Activated CD4-positive, alpha-beta T cell treated with anti-CD3 and anti-CD28 coated beads, Interleukin-2, amount 10 ng/mL, durations not matched to agents 24 days and 14 days (primary cell): ENCODE results near the gene IFT81. TPM values are rescaled to one million over a fixed set of nuclear protein-coding genes. Genes with fewer than 3 reads are reported as not detected.

Experiments used
- DNase-seq: peaks from one replicate; pipeline ENCODE4 v3.0.0; 2022
- H3K27ac Mint-ChIP-seq: one replicate; pipeline ENCODE4 v1.8.0; 2022; ENCODE audit warnings: mild to moderate bottlenecking, mixed read lengths
- H3K27me3 Mint-ChIP-seq: one replicate; pipeline ENCODE4 v1.8.0; 2022; ENCODE audit warnings: mixed read lengths
- H3K36me3 Mint-ChIP-seq: one replicate; pipeline ENCODE4 v1.8.0; 2022; ENCODE audit warnings: low read depth, mild to moderate bottlenecking, mixed read lengths
- H3K4me1 Mint-ChIP-seq: one replicate; pipeline ENCODE4 v1.8.0; 2021; ENCODE audit warnings: mixed read lengths
- H3K4me3 Mint-ChIP-seq: one replicate; pipeline ENCODE4 v1.8.0; 2022; ENCODE audit warnings: mild to moderate bottlenecking, moderate library complexity, mixed read lengths
- H3K9me3 Mint-ChIP-seq: one replicate; pipeline ENCODE4 v1.8.0; 2021; ENCODE audit warnings: mixed read lengths
- intact Hi-C: fragments of 100-400 bp; cut with micrococcal nuclease; formaldehyde crosslinking; loops from one replicate; pipeline ENCODE4 v1.15.1; 2023
- total RNA-seq: library from RNA; stranded (reverse); gene quantifications from 2 replicates; pipeline ENCODE4 v1.2.3, GENCODE V29; 2022

IFT81 gene
- total RNA-seq, 1 donor from 2014 or later = 1.6 TPM

GRCh38 chr12:110262442-110263388, 138.6 kb downstream of the IFT81 start:
- H3K9me3 Mint-ChIP-seq = no peaks in the 10 kb centered on the region
- H3K4me3 Mint-ChIP-seq = no peak overlapping the region
- H3K36me3 Mint-ChIP-seq = no peaks in the 10 kb centered on the region
- H3K4me1 Mint-ChIP-seq = no peaks in the 10 kb centered on the region
- intact Hi-C loops = no loop called here
- H3K27ac Mint-ChIP-seq = no peak overlapping the region
- no peak for DNase-seq
- H3K27me3 Mint-ChIP-seq = peaks cover 17% of the 10 kb centered on the region

DNA sequence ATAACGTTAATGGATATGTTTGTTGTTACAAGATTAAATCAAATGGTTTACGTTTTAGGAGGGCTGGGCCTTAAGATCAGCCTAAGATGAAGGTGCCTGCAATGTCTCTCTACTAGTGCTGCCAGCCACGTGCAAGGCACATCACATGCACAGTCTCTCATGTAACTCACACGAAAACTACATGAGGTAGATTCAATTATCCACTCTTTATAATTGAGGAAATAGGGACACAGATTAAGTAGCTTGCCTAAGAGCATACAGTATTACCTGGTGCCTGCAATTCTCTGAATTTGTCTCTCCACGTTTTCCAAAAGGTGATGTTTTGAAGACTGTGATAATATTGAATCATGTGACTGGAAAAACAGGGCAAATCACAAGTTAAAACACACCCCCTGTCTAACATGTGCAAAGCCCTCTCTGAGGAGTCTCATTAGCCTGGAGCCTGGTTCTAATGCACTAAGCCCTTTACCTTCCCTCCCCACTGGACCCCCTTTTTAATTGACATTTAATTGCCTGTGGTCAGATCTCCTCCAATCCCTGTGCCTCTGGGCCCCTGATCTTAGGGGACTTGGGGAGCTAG, 142.3 kb downstream of the IFT81 start:
- H3K27ac Mint-ChIP-seq = no peak overlapping the region
- no peaks in the 10 kb centered on the region for H3K9me3 Mint-ChIP-seq
- intact Hi-C loops = no loop called here
- DNase-seq = no peak
- H3K36me3 Mint-ChIP-seq = no peaks in the 10 kb centered on the region
- H3K27me3 Mint-ChIP-seq = peaks cover 44% of the 10 kb centered on the region
- no peak overlapping the region for H3K4me3 Mint-ChIP-seq
- H3K4me1 Mint-ChIP-seq = no peaks in the 10 kb centered on the region

DNA sequence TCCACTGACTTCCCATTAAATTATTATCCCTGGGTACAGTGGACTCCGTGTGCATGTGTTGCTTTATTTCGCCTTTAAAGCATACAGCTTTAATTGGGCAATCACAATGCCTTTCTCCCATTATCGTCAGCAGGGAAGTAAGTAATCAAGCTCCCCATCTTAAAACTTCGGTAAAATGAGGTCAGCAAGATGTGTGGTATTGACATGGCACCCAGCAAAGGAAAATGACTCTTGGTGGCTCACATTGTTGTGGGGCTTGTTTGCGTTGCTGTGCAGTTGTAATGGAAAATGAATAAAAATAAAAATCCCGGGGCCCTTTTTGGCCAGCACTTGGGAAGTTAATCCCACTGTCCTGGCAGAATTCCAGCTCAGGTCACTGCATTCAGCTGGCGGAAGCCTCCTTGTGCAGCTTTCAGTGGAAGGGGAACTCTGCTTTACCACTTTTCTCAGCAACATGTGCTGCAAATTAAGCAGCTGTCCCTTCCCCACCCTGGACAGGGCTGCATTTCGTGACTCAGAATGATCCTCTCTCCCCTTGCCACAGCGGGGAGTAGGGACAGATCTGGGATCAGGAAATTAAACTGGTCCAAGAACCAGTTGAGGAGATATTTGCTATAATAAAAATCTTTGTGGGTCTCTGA, 142.9 kb downstream of the IFT81 start:
- Mint-ChIP-seq H3K4me1 (no peaks in the 10 kb centered on the region), H3K9me3 (no peaks in the 10 kb centered on the region), H3K4me3 (no peak overlapping the region), H3K36me3 (no peaks in the 10 kb centered on the region), H3K27ac (no peak overlapping the region), H3K27me3 (peaks cover 46% of the 10 kb centered on the region)
- intact Hi-C loops = no loop called here
- no peak for DNase-seq

Other genes starting within 250 kb of the IFT81 start
- 27.9 and 28.2 TPM in 2 replicates for gene GLTP, start 243.8 kb upstream of the IFT81 start, total RNA-seq
- gene TCHP, start 224.1 kb upstream of the IFT81 start, total RNA-seq = 30.9 and 34.0 TPM in 2 replicates
- gene GIT2, start 128.0 kb upstream of the IFT81 start, total RNA-seq = 87.1 and 88.6 TPM in 2 replicates
- gene ANKRD13A, start 124.9 kb upstream of the IFT81 start, total RNA-seq = 60.6 and 62.5 TPM in 2 replicates
- 21.3 and 25.1 TPM in 2 replicates for gene C12orf76, start 75.8 kb upstream of the IFT81 start, total RNA-seq
- gene ATP2A2, start 156.9 kb downstream of the IFT81 start, total RNA-seq = 219 and 222 TPM in 2 replicates